ENCODE measurements around the gene DNLZ.

DNA sequence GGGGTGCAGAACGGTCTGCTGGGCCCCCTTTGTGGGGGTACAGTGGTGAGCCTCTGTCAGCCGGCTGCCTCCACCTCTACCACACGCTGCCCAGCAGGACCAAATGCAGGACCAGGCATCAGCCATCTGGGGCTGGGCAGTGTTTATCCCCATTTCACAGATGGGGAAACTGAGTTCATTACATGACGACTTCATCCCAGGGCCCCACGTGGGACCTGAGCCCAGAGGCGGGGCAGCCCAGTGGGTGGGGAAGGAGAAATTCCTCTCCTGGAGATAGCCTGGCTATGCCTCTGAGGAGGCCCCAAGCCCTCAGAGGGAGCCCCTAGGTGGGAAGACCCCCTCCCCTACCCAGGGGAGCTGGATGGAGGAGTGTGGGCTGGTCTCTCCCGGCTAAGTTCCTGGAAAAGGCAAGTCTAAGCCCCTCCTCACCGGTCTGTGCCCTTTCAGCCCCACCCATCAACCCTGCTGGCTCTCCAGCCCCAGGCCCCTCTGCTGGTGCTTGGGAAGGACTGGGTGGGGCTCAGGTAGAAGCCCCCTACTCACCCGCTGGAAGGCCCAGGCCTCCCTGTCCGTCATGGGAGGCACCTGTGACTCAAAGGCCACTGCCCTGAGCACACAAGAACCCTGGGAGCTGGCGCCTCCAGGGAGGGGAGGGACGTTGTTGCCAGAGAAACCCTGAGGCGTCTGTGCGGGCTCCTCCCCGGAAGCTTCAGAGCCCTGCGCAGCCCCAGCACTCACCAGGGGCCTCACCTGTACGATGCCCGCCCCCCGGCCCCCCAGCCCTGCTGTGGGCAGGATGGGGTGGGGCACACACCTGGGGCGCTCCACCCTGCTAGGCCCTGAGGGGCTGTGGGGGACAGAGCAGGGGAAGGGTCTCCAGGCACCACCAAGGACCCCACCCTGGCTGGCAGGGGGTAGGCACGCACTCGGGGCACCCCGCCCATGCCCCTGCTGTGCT lies 52.2 kb downstream of the DNLZ start:
- TF ChIP-seq, protein P1, sequence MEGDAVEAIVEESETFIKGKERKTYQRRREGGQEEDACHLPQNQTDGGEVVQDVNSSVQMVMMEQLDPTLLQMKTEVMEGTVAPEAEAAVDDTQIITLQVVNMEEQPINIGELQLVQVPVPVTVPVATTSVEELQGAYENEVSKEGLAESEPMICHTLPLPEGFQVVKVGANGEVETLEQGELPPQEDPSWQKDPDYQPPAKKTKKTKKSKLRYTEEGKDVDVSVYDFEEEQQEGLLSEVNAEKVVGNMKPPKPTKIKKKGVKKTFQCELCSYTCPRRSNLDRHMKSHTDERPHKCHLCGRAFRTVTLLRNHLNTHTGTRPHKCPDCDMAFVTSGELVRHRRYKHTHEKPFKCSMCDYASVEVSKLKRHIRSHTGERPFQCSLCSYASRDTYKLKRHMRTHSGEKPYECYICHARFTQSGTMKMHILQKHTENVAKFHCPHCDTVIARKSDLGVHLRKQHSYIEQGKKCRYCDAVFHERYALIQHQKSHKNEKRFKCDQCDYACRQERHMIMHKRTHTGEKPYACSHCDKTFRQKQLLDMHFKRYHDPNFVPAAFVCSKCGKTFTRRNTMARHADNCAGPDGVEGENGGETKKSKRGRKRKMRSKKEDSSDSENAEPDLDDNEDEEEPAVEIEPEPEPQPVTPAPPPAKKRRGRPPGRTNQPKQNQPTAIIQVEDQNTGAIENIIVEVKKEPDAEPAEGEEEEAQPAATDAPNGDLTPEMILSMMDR (IDR thresholded peaks at IDR 0.05 in 4 of 5, conservative IDR thresholded peaks at IDR 0.05 in 1 of 5): no peak
- no peak for TF ChIP-seq POLR2A (IDR thresholded peaks at IDR 0.05)
